Colonic mucosa (tissue), 4 donors: Measurements from ENCODE around the gene NCOA7. TPM values are rescaled to one million over a fixed set of nuclear protein-coding genes. Genes with fewer than 3 reads are reported as not detected.

Source experiments
- DNase-seq: peaks from one replicate; pipeline ENCODE4 v3.0.0-alpha.2; 2020
- H3K27ac ChIP-seq: fragments of 200-600 bp; one replicate; pipeline ENCODE4 v1.8.0; 2021
- H3K27me3 ChIP-seq: fragments of 200-600 bp; one replicate; pipeline ENCODE4 v1.8.0; 2021
- H3K36me3 ChIP-seq: fragments of 200-600 bp; one replicate; pipeline ENCODE4 v1.8.0; 2021
- H3K4me1 ChIP-seq: fragments of 200-600 bp; one replicate; pipeline ENCODE4 v1.8.0; 2021; ENCODE audit warnings: mild to moderate bottlenecking
- H3K4me3 ChIP-seq: fragments of 200-600 bp; one replicate; pipeline ENCODE4 v1.8.0; 2021
- H3K9ac ChIP-seq, 2 donors: one replicate each; pipeline ENCODE4 v1.7.0; 2013; ENCODE audit warnings: control low read depth in 2 of 2, low read depth in 2 of 2, low read length in 2 of 2
- H3K9me3 ChIP-seq: fragments of 200-600 bp; one replicate; pipeline ENCODE4 v1.8.0; 2021
- intact Hi-C: fragments of 100-400 bp; cut with DNase I; formaldehyde crosslinking; loops from one replicate; pipeline ENCODE4 v1.14.1; 2022
- total RNA-seq, 2 donors: library from RNA; stranded (reverse); fragmentation: NEBNext Ultra II Directional in 1 of 2; extraction: Animal tissue kit (Norgen Biotek cat#: 25700) in 1 of 2; gene quantifications; one replicate each; pipeline ENCODE4 v1.2.1, GENCODE V29; 2021
- TF ChIP-seq, protein P1 (sequence below): fragments of 200-600 bp; IDR thresholded peaks from one replicate; pipeline ENCODE4 v1.8.0; 2022; ENCODE audit warnings: antibody characterized with exemption, mild to moderate bottlenecking
- donor health status: healthy.
- donor health status: DM: no; HTN: no; CAD: no.
- donor health status: DM: no; HTN: no; CAD: no.

The NCOA7 gene
- total RNA-seq, 2 donors from 2014 or later, result 24.9 to 59.3 TPM

DNA sequence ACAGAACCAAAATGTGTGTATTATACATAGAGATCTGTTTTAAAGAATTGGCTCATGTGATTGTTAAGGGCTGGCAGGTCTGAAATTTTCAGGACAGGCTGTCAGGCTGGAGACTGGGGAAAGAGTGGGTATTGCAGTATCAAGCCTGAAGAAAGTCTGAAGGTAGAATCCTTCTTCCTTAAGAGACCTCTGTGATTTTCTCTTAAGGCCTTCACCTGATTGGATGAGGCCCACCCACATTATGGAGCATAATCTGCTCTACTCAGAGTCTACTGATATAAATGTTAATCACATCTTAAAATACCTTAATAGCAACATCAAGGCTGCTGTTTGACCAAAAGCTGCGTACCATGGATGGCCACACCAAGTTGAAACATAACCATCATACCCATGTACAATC, 122.4 kb downstream of the NCOA7 start:
- Histone ChIP-seq H3K9me3 (no peaks in the 10 kb centered on the region), H3K36me3 (no peaks in the 10 kb centered on the region), H3K27me3 (no peaks in the 10 kb centered on the region), H3K4me1 (peaks cover 4% of the 10 kb centered on the region), H3K4me3 (no peak overlapping the region), H3K27ac (peak overlapping the region; percentile 22), H3K9ac (no peak overlapping the region)
- TF ChIP-seq, protein P1, sequence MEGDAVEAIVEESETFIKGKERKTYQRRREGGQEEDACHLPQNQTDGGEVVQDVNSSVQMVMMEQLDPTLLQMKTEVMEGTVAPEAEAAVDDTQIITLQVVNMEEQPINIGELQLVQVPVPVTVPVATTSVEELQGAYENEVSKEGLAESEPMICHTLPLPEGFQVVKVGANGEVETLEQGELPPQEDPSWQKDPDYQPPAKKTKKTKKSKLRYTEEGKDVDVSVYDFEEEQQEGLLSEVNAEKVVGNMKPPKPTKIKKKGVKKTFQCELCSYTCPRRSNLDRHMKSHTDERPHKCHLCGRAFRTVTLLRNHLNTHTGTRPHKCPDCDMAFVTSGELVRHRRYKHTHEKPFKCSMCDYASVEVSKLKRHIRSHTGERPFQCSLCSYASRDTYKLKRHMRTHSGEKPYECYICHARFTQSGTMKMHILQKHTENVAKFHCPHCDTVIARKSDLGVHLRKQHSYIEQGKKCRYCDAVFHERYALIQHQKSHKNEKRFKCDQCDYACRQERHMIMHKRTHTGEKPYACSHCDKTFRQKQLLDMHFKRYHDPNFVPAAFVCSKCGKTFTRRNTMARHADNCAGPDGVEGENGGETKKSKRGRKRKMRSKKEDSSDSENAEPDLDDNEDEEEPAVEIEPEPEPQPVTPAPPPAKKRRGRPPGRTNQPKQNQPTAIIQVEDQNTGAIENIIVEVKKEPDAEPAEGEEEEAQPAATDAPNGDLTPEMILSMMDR, result no peak
- intact Hi-C loops, result no loop called here
- DNase-seq, result no peak

DNA sequence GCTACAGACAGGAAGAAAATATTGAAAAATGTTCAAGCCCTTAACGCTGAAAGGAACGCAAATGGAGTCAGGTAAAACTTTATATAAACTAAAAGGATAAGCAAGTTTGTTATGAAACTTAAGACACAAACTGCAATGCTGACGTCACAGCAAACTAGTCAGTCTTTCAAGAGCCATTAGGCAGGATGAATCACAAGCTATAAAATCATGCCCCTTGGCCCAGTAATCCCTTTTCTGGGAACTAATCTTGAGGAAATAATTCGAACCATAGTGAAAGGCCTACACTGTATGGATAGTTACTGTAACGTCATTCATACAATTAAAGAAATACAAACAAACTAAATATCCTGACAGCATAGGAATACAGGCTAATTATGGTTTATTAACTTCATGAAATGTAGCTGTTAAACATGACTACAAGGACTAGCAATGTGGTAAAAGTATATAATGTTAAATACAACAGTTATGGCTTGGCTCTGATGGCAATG, 123.1 kb downstream of the NCOA7 start:
- Histone ChIP-seq H3K36me3 (no peaks in the 10 kb centered on the region), H3K4me1 (peaks cover 4% of the 10 kb centered on the region), H3K27me3 (no peaks in the 10 kb centered on the region), H3K9ac (peak overlapping the region in 1 of 2 donors; percentile 31), H3K4me3 (no peak overlapping the region), H3K27ac (peak overlapping the region; percentile 34), H3K9me3 (no peaks in the 10 kb centered on the region)
- peak; percentile 79 for DNase-seq
- TF ChIP-seq, protein P1, result no peak
- intact Hi-C loops, result no loop called here

DNA sequence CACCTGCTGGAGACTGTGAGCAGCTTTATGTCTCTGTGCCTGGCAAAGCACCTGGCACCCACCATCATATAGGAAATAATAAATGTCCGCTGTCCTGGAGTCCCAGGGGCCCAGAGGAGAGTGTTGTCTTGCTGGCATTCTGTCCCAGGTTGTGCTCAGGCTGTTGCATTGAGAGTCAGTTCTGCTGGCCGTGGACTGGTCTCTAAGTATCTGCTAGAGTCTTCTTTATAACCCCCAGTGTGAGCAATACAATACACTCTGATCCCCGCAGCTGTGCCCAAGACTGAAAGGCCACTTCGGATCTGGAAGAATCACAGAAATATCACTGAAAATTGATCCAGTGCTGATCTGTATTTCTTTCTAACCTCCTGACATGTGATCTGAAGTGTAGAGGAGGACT, 127.5 kb downstream of the NCOA7 start:
- Histone ChIP-seq H3K4me3 (no peak overlapping the region), H3K27me3 (no peaks in the 10 kb centered on the region), H3K4me1 (peaks cover 8% of the 10 kb centered on the region), H3K36me3 (no peaks in the 10 kb centered on the region), H3K27ac (peak overlapping the region; percentile 84), H3K9me3 (no peaks in the 10 kb centered on the region), H3K9ac (peak overlapping the region; percentile 26 to 75)
- TF ChIP-seq, protein P1, result no peak
- peak; percentile 40 for DNase-seq
- intact Hi-C loops, result no loop called here

DNA sequence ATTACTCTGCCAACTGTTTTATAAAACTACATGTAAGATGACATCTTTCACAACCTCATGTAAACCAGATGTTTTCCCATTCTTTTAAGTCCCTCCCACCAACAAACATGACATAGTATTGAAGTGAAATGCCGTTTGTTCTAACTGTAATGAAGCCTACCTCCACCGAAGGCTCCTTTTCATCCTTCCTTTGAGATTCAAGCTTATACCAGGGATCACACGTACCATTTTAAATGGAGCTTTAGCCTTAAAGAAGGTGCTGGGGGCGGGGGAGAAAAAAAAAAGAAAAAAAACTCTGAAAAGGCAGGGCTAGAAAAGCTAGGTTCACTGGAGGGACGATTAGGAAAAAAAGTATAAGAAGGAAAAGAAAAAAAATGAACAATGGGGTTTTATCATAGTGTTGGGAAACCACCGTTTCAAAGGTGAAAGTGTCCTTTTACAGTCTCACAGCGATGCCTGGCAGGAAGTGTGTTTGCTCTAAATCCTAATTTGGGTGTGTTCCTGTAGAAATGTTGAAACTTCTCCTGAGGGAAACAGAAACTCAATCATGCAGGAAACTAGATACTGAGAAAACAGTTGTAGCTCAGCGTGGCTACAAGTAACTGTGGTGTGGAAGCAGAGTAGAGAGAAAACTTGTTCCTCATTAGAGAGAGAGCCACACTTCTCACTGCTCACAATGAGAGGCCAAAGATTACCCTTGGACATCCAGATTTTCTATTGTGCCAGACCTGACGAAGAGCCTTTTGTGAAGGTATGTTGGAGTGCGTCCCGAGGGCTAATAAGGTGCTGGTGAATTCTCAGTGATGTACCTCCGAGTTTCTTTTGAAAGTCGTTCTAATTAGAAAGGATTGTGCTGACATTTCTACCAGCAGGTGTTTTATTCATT, 128.2 kb downstream of the NCOA7 start:
- Histone ChIP-seq H3K27me3 (no peaks in the 10 kb centered on the region), H3K9ac (peak overlapping the region; percentile 59 to 86), H3K4me1 (peaks cover 8% of the 10 kb centered on the region), H3K4me3 (peak overlapping the region; percentile 32), H3K9me3 (no peaks in the 10 kb centered on the region), H3K27ac (peak overlapping the region; percentile 84), H3K36me3 (no peaks in the 10 kb centered on the region)
- TF ChIP-seq, protein P1, result no peak
- intact Hi-C loops, result no loop called here
- DNase-seq, result peak; percentile 66

DNA sequence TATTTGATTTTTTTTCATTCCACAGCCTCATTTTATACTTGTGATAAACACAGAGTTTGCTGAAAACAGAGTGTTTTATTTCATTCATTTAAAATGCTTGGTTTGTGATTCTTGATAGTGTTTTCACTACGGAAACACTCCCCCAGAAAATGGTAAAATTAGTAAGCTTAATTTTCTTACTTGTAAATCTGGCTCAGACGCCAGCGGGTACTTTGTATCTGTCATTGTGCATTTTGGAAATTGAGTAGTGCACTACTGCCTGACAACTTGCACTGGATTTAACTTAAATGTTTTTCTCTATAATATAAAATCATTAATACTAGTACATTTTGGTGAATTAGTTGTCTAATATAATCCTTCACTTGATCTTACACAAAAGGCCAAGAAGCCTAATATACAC, 128.9 kb downstream of the NCOA7 start:
- H3K27ac ChIP-seq, result peak overlapping the region; percentile 84
- no peak for DNase-seq
- H3K4me1 ChIP-seq, result peaks cover 8% of the 10 kb centered on the region
- H3K9me3 ChIP-seq, result no peaks in the 10 kb centered on the region
- peak overlapping the region; percentile 32 for H3K4me3 ChIP-seq
- TF ChIP-seq, protein P1, result no peak
- no peaks in the 10 kb centered on the region for H3K36me3 ChIP-seq
- H3K9ac ChIP-seq, result peak overlapping the region; percentile 59 to 86
- intact Hi-C loops, result no loop called here
- no peaks in the 10 kb centered on the region for H3K27me3 ChIP-seq
